ENCODE results near the gene REELD1. TPM values are rescaled to one million over a fixed set of nuclear protein-coding genes. Genes with fewer than 3 reads are reported as not detected.

The REELD1 gene
- total RNA-seq, 1 donor from 2014 or later: not detected

DNA sequence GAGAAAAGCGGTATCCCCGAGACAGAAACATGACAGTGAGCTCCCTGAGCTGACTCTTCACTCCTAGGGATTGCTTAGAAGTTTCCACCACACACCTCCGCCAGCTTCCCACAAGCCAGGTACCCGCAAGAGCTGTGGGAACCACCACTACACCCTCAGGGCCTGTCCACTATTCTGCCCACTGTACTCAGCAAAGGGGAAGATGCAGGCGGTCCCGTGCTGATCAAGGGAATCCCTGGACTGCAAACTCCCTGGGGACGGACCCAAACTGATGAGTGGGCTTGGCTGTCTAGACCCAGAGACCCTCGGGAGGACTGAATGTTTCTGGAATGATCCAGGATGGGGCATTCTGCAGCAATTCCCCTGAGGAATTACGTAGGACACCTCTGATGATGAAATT, 30.2 kb downstream of the REELD1 start:
- Mint-ChIP-seq H3K4me3 (no peak overlapping the region), H3K27me3 (ENCODE audit: low read depth) (no peaks in the 10 kb centered on the region), H3K9me3 (no peaks in the 10 kb centered on the region), H3K27ac (ENCODE audit: unreplicated experiment) (no peak overlapping the region), H3K36me3 (ENCODE audit: low read depth) (no peaks in the 10 kb centered on the region), H3K4me1 (peaks cover 9% of the 10 kb centered on the region)
- DNase-seq (ENCODE audit: low read depth, low spot score): no peak
- TF ChIP-seq, protein P1, sequence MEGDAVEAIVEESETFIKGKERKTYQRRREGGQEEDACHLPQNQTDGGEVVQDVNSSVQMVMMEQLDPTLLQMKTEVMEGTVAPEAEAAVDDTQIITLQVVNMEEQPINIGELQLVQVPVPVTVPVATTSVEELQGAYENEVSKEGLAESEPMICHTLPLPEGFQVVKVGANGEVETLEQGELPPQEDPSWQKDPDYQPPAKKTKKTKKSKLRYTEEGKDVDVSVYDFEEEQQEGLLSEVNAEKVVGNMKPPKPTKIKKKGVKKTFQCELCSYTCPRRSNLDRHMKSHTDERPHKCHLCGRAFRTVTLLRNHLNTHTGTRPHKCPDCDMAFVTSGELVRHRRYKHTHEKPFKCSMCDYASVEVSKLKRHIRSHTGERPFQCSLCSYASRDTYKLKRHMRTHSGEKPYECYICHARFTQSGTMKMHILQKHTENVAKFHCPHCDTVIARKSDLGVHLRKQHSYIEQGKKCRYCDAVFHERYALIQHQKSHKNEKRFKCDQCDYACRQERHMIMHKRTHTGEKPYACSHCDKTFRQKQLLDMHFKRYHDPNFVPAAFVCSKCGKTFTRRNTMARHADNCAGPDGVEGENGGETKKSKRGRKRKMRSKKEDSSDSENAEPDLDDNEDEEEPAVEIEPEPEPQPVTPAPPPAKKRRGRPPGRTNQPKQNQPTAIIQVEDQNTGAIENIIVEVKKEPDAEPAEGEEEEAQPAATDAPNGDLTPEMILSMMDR (conservative IDR thresholded peaks at IDR 0.05): no peak

DNA sequence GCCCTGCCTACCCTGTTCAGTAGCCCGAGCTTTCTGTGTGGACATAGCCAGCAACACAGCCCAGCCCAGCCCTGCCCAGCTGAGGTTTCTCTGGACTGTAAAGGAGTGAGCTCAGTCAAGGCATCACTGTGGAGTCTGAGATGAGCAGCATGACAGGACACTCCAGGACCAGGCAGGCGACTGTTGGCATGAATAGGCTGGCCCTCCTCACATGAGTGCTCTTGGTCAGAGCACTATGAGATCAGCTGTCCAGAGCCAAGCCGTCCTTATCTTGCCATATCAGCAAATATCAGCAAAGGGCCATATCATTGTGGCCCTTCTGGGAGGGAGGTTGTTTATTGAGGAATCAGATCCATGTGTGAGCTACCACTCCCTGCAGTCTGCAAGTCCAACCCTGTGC, 30.9 kb downstream of the REELD1 start:
- H3K4me3 Mint-ChIP-seq: no peak overlapping the region
- no peak overlapping the region for H3K27ac Mint-ChIP-seq (ENCODE audit: unreplicated experiment)
- no peaks in the 10 kb centered on the region for H3K36me3 Mint-ChIP-seq (ENCODE audit: low read depth)
- TF ChIP-seq, protein P1 (conservative IDR thresholded peaks at IDR 0.05): no peak
- DNase-seq (ENCODE audit: low read depth, low spot score): no peak
- H3K4me1 Mint-ChIP-seq: peaks cover 9% of the 10 kb centered on the region
- H3K27me3 Mint-ChIP-seq (ENCODE audit: low read depth): no peaks in the 10 kb centered on the region
- H3K9me3 Mint-ChIP-seq: no peaks in the 10 kb centered on the region

DNA sequence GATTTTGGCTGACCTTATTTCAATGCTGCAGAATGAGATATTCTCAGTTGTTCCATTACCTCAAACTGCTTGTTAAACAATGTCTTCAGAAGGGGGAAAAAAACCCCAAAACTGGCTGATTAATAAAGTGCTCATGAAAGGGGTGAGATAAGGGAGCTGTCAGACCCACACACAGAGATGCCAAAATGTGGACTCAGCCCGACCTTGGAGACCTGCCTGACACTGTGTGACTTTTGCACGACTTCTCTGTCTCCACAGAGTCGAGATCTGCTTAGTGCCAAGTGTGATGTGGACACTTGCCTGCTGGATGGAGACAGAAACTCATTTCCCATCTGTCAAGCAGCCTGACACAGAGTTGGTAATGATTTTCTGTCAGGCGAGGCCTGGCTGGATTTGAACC, 31.5 kb downstream of the REELD1 start:
- H3K4me1 Mint-ChIP-seq: peaks cover 8% of the 10 kb centered on the region
- H3K27me3 Mint-ChIP-seq (ENCODE audit: low read depth): no peaks in the 10 kb centered on the region
- TF ChIP-seq, protein P1 (conservative IDR thresholded peaks at IDR 0.05): no peak
- no peak overlapping the region for H3K27ac Mint-ChIP-seq (ENCODE audit: unreplicated experiment)
- H3K36me3 Mint-ChIP-seq (ENCODE audit: low read depth): no peaks in the 10 kb centered on the region
- no peaks in the 10 kb centered on the region for H3K9me3 Mint-ChIP-seq
- no peak overlapping the region for H3K4me3 Mint-ChIP-seq
- DNase-seq (ENCODE audit: low read depth, low spot score): no peak

DNA sequence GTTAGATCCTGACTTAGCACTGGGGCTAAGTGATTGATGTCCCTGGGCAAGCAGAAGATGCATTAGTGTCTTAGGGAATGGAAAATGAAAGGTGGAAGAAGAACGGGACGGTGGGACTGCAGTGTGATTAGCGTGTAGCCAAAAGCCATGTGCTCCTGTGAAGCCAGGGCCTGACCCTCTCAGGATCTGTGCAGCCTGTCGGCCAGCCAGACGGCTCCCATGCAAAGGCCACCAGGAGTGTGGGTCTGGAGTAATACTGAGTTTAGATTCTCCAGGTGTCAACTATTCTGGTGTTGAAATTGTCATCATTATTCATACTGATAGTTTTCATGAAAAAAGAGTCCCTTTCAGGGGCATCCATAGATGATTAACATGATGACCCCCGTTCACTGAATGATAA, 32.0 kb downstream of the REELD1 start:
- H3K4me3 Mint-ChIP-seq: no peak overlapping the region
- no peaks in the 10 kb centered on the region for H3K27me3 Mint-ChIP-seq (ENCODE audit: low read depth)
- H3K36me3 Mint-ChIP-seq (ENCODE audit: low read depth): no peaks in the 10 kb centered on the region
- DNase-seq (ENCODE audit: low read depth, low spot score): no peak
- TF ChIP-seq, protein P1 (conservative IDR thresholded peaks at IDR 0.05): no peak
- no peaks in the 10 kb centered on the region for H3K9me3 Mint-ChIP-seq
- H3K27ac Mint-ChIP-seq (ENCODE audit: unreplicated experiment): no peak overlapping the region
- peaks cover 4% of the 10 kb centered on the region for H3K4me1 Mint-ChIP-seq

DNA sequence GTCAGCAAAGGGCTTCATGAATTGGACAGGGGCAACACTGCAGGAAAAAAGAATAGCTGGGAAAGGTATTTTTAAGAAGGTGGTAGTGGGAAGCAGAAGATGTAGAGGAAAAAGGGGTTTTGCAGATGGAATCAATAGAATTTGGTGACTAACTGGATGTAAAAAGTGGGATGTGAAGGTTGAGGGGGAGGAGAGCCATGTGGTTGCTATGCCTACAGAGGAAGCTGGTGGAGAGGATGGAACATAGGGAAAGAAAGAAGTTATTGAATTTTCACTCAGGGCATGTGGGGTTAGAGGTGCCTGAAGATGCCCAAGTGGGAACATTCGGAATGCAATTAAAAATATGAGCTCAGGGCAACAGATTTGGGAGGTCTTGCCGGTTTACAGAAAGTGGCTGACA, 33.0 kb downstream of the REELD1 start:
- TF ChIP-seq, protein P1 (conservative IDR thresholded peaks at IDR 0.05): no peak
- no peak overlapping the region for H3K27ac Mint-ChIP-seq (ENCODE audit: unreplicated experiment)
- DNase-seq (ENCODE audit: low read depth, low spot score): no peak
- H3K27me3 Mint-ChIP-seq (ENCODE audit: low read depth): no peaks in the 10 kb centered on the region
- no peak overlapping the region for H3K4me3 Mint-ChIP-seq
- no peaks in the 10 kb centered on the region for H3K9me3 Mint-ChIP-seq
- H3K36me3 Mint-ChIP-seq (ENCODE audit: low read depth): no peaks in the 10 kb centered on the region
- no peaks in the 10 kb centered on the region for H3K4me1 Mint-ChIP-seq
